ENCODE results near the gene CORIN.

The CORIN gene

DNA sequence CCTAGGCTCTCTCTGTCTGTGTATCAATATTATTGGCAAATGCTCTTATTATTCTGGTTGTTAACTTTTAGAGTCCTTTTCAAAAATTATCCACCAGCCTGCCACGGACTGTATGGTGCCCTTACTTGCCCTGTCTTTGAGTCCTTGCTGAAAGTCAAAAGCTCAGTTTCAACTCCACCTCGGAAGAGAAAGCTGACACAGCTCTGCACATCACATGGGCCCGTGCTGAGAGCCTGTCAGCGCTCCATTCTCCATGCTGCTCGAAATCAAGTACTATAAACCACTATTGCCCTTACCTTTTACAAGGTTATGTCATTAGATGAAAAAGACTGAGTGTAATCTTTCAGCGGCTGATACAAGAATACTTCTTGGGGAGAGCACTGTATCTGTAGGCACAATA lies 141.0 kb downstream of the CORIN start:
- Histone ChIP-seq H3K27me3 (ENCODE audit: insufficient read depth, low read length, poor library complexity, severe bottlenecking) (no peaks in the 10 kb centered on the region), H4K20me1 (ENCODE audit: insufficient read depth, low read length, poor library complexity, severe bottlenecking) (no peaks in the 10 kb centered on the region), H3F3A (ENCODE audit: low read depth) (no peaks in the 10 kb centered on the region), H3K9me2 (replicated peaks; ENCODE audit: low read depth, low read length) (no peaks in the 10 kb centered on the region), H3K79me2 (ENCODE audit: insufficient read depth, low read length) (no peaks in the 10 kb centered on the region), H2AFZ (ENCODE audit: low read length) (no peak overlapping the region), H3K9ac (ENCODE audit: low read depth, low read length, poor library complexity, severe bottlenecking) (no peak overlapping the region), H3K36me3 (ENCODE audit: insufficient read depth, low read length) (no peaks in the 10 kb centered on the region), H3K9me3 (ENCODE audit: insufficient read depth, low read depth, low read length) (no peaks in the 10 kb centered on the region), H3K4me2 (ENCODE audit: low read depth, low read length, poor library complexity, severe bottlenecking) (no peak overlapping the region), H3K4me1 (ENCODE audit: insufficient read depth, low read length, poor library complexity, severe bottlenecking) (no peaks in the 10 kb centered on the region), H3K4me3 (ENCODE audit: low read length, poor library complexity, severe bottlenecking) (no peak overlapping the region)
- TF ChIP-seq EZH2phosphoT487 (IDR thresholded peaks at IDR 0.05; ENCODE audit: borderline replicate concordance), result no peak
- TF ChIP-seq, protein P1, sequence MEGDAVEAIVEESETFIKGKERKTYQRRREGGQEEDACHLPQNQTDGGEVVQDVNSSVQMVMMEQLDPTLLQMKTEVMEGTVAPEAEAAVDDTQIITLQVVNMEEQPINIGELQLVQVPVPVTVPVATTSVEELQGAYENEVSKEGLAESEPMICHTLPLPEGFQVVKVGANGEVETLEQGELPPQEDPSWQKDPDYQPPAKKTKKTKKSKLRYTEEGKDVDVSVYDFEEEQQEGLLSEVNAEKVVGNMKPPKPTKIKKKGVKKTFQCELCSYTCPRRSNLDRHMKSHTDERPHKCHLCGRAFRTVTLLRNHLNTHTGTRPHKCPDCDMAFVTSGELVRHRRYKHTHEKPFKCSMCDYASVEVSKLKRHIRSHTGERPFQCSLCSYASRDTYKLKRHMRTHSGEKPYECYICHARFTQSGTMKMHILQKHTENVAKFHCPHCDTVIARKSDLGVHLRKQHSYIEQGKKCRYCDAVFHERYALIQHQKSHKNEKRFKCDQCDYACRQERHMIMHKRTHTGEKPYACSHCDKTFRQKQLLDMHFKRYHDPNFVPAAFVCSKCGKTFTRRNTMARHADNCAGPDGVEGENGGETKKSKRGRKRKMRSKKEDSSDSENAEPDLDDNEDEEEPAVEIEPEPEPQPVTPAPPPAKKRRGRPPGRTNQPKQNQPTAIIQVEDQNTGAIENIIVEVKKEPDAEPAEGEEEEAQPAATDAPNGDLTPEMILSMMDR (conservative IDR thresholded peaks at IDR 0.05; ENCODE audit: low read length), result no peak

DNA sequence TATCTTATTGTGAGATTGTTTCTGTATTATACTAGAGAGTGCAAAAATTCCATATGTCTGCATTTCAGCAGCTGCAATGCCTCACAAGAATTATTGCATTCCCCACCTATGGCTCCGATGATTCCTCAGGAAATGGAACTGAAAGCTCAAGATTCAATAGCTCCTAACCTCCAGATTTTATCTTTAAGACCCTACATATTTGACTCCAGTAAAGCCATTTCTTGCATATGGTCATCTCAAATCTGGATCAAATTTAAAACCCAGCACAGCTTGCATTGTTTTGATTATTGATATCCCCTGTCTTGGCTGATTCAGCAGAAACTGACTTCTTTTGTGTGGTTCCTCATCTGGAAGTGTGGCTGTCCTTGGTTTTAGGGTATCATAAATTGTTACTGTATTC lies 142.6 kb downstream of the CORIN start:
- no peaks in the 10 kb centered on the region for H3F3A ChIP-seq (ENCODE audit: low read depth)
- no peaks in the 10 kb centered on the region for H3K27me3 ChIP-seq (ENCODE audit: insufficient read depth, low read length, poor library complexity, severe bottlenecking)
- H3K9me3 ChIP-seq (ENCODE audit: insufficient read depth, low read depth, low read length), result no peaks in the 10 kb centered on the region
- H3K36me3 ChIP-seq (ENCODE audit: insufficient read depth, low read length), result no peaks in the 10 kb centered on the region
- H3K79me2 ChIP-seq (ENCODE audit: insufficient read depth, low read length), result no peaks in the 10 kb centered on the region
- H3K4me2 ChIP-seq (ENCODE audit: low read depth, low read length, poor library complexity, severe bottlenecking), result no peak overlapping the region
- no peak overlapping the region for H2AFZ ChIP-seq (ENCODE audit: low read length)
- H4K20me1 ChIP-seq (ENCODE audit: insufficient read depth, low read length, poor library complexity, severe bottlenecking), result no peaks in the 10 kb centered on the region
- no peak overlapping the region for H3K4me3 ChIP-seq (ENCODE audit: low read length, poor library complexity, severe bottlenecking)
- H3K9ac ChIP-seq (ENCODE audit: low read depth, low read length, poor library complexity, severe bottlenecking), result no peak overlapping the region
- no peaks in the 10 kb centered on the region for H3K4me1 ChIP-seq (ENCODE audit: insufficient read depth, low read length, poor library complexity, severe bottlenecking)
- TF ChIP-seq, protein P1 (conservative IDR thresholded peaks at IDR 0.05; ENCODE audit: low read length), result no peak
- no peak for TF ChIP-seq EZH2phosphoT487 (IDR thresholded peaks at IDR 0.05; ENCODE audit: borderline replicate concordance)
- H3K9me2 ChIP-seq (replicated peaks; ENCODE audit: low read depth, low read length), result no peaks in the 10 kb centered on the region

DNA sequence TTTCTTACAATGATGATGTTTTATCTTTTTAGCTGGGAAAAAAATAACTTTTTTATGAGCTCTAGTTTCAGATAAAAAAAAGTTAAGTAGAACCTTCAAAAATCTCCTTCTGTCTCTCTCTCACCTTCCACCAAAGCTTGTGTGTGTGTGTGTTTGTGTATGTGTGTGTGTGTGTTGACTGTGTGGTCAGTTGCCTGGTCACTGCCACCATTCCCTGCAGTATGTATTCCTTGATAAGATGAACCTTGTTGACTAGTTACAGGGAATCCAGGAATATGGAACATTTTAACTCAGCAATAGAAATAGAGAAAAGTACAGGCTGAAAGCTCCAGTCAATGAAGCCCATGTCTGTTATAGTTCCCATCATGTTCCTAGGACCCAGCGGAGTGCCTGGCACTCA lies 143.5 kb downstream of the CORIN start:
- no peaks in the 10 kb centered on the region for H3K79me2 ChIP-seq (ENCODE audit: insufficient read depth, low read length)
- no peaks in the 10 kb centered on the region for H3K9me2 ChIP-seq (replicated peaks; ENCODE audit: low read depth, low read length)
- H3K4me1 ChIP-seq (ENCODE audit: insufficient read depth, low read length, poor library complexity, severe bottlenecking), result no peaks in the 10 kb centered on the region
- no peaks in the 10 kb centered on the region for H3K36me3 ChIP-seq (ENCODE audit: insufficient read depth, low read length)
- H3K9ac ChIP-seq (ENCODE audit: low read depth, low read length, poor library complexity, severe bottlenecking), result no peak overlapping the region
- no peak overlapping the region for H3K4me3 ChIP-seq (ENCODE audit: low read length, poor library complexity, severe bottlenecking)
- TF ChIP-seq, protein P1 (conservative IDR thresholded peaks at IDR 0.05; ENCODE audit: low read length), result no peak
- TF ChIP-seq EZH2phosphoT487 (IDR thresholded peaks at IDR 0.05; ENCODE audit: borderline replicate concordance), result no peak
- H3K9me3 ChIP-seq (ENCODE audit: insufficient read depth, low read depth, low read length), result no peaks in the 10 kb centered on the region
- no peak overlapping the region for H2AFZ ChIP-seq (ENCODE audit: low read length)
- no peaks in the 10 kb centered on the region for H4K20me1 ChIP-seq (ENCODE audit: insufficient read depth, low read length, poor library complexity, severe bottlenecking)
- H3F3A ChIP-seq (ENCODE audit: low read depth), result no peaks in the 10 kb centered on the region
- H3K4me2 ChIP-seq (ENCODE audit: low read depth, low read length, poor library complexity, severe bottlenecking), result no peak overlapping the region
- no peaks in the 10 kb centered on the region for H3K27me3 ChIP-seq (ENCODE audit: insufficient read depth, low read length, poor library complexity, severe bottlenecking)

All from Loucy (cell line).